ENCODE measurements around the gene RSBN1. TPM values are rescaled to one million over a fixed set of nuclear protein-coding genes. Genes with fewer than 3 reads are reported as not detected.

Gene RSBN1
- total and polyA plus RNA-seq, 2 experiments from 2014 or later = 12.8 to 20.3 TPM

GRCh38 chr1:113714606-113715269, 97.5 kb downstream of the RSBN1 start:
- Histone ChIP-seq H3K4me2 (no peak overlapping the region), H3K27me3 (no peaks in the 10 kb centered on the region), H2AFZ (no peak overlapping the region), H3K9me3 (ENCODE audit: low read depth) (no peaks in the 10 kb centered on the region), H3K27ac (no peak overlapping the region), H3K4me3 (no peak overlapping the region), H3K4me1 (ENCODE audit: insufficient read depth) (no peaks in the 10 kb centered on the region), H3K36me3 (replicated peaks; ENCODE audit: insufficient read depth, low read depth) (no peaks in the 10 kb centered on the region), H4K20me1 (ENCODE audit: insufficient read depth, poor library complexity, severe bottlenecking) (no peaks in the 10 kb centered on the region), H3K79me2 (no peaks in the 10 kb centered on the region), H3K9me2 (replicated peaks; ENCODE audit: insufficient read depth) (no peaks in the 10 kb centered on the region)
- 95% methylated on average over 3 of the region's 3 CpGs for WGBS (ENCODE audit: low lambda C conversion rate, missing lambda C conversion rate)
- TF ChIP-seq EZH2 (IDR thresholded peaks at IDR 0.05; ENCODE audit: borderline replicate concordance) (no peak), EZH2phosphoT487 (IDR thresholded peaks at IDR 0.05; ENCODE audit: low read depth, severe bottlenecking, unreplicated experiment) (no peak), CTCF (IDR thresholded peaks at IDR 0.05; ENCODE audit: poor library complexity) (no peak)
- DNase-seq (ENCODE audit: low spot score) = no peak

Other genes starting within 250 kb of the RSBN1 start
- 19.6 and 27.6 TPM in 2 replicates for gene PHTF1, start 53.0 kb downstream of the RSBN1 start, total RNA-seq
- 19.4 and 22.9 TPM in 2 replicates for gene PHTF1, start 53.0 kb downstream of the RSBN1 start, polyA plus RNA-seq
- 0.17 TPM in 1 of 2 replicates, not detected in the other for gene PTPN22, start 59.2 kb upstream of the RSBN1 start, total RNA-seq
- gene PTPN22, start 59.2 kb upstream of the RSBN1 start, polyA plus RNA-seq = 0.47 TPM in 1 of 2 replicates, not detected in the other
- gene BCL2L15, start 75.1 kb upstream of the RSBN1 start, total RNA-seq = 0.80 and 3.0 TPM in 2 replicates
- gene BCL2L15, start 75.1 kb upstream of the RSBN1 start, polyA plus RNA-seq = 0.66 and 0.84 TPM in 2 replicates
- 9.8 and 11.4 TPM in 2 replicates for gene AP4B1, start 92.3 kb upstream of the RSBN1 start, total RNA-seq
- gene AP4B1, start 92.3 kb upstream of the RSBN1 start, polyA plus RNA-seq = 11.1 and 12.0 TPM in 2 replicates
- gene DCLRE1B, start 92.8 kb upstream of the RSBN1 start, total RNA-seq = 6.0 and 6.6 TPM in 2 replicates
- 3.6 and 4.6 TPM in 2 replicates for gene DCLRE1B, start 92.8 kb upstream of the RSBN1 start, polyA plus RNA-seq
- gene HIPK1, start 116.8 kb upstream of the RSBN1 start, total RNA-seq = 31.6 and 34.1 TPM in 2 replicates
- 8.7 and 12.1 TPM in 2 replicates for gene HIPK1, start 116.8 kb upstream of the RSBN1 start, polyA plus RNA-seq
- 441 and 460 TPM in 2 replicates for gene OLFML3, start 167.0 kb upstream of the RSBN1 start, total RNA-seq
- gene OLFML3, start 167.0 kb upstream of the RSBN1 start, polyA plus RNA-seq = 494 and 559 TPM in 2 replicates

Measured in hepatocyte (in vitro differentiated cells).